HCT116 (cell line): ENCODE results near the gene IL1RAPL1. TPM values are rescaled to one million over a fixed set of nuclear protein-coding genes. Genes with fewer than 3 reads are reported as not detected.

Experiments
- ATAC-seq: fragments of 200-7000 bp; cut with Tn5 transposase; 2 replicates; pipeline ENCODE4 v1.9.1; 2020; ENCODE audit warnings: mild to moderate bottlenecking, moderate library complexity
- BruUV-seq: library from RNA; stranded (reverse); fragments of 400-500 nt; replicated peaks from 2 replicates; lab custom pipeline; 2021; lab: Mats Ljungman, UMichigan
- CTCF ChIA-PET: fragments of 300-600 bp; sonication (Branson Sonifier 250); formaldehyde crosslinking; loops from one replicate; lab custom pipeline; 2021; ENCODE audit warnings: antibody characterized with exemption; lab: Charles Lee
- POLR2A ChIA-PET: fragments of 300-600, 350-600 bp; sonication (Branson Sonifier 250); formaldehyde crosslinking; loops from one replicate; lab custom pipeline; 2021; ENCODE audit warnings: antibody characterized with exemption; lab: Charles Lee
- RAD21 ChIA-PET, 2 experiments: fragments of 300-600 bp; sonication (Branson Sonifier 250); formaldehyde crosslinking; loops; one replicate each; lab custom pipeline; 2023; ENCODE audit warnings: low total read pairs in 2 of 2; ENCODE audit not compliant: uncharacterized antibody in 2 of 2, unreplicated experiment in 2 of 2, low non-redundant PET in 1 of 2; lab: Charles Lee
- DNase-seq: peaks from one replicate; pipeline ENCODE4 v3.0.0-alpha.2; 2010; ENCODE audit warnings: low read depth, low spot score
- H2AFZ ChIP-seq: fragments of 200-600 bp; shearing (Covaris generic), sonication (generic); 2 replicates; pipeline ENCODE4 v1.6.1; 2017; ENCODE audit warnings: low read depth, mixed run types, mixed read lengths, antibody characterized with exemption, low read length; ENCODE audit not compliant: poor library complexity, severe bottlenecking
- H3K27ac ChIP-seq: 2 replicates; pipeline ENCODE4 v1.5.1; 2012; ENCODE audit warnings: low read depth, low read length
- H3K27me3 ChIP-seq: fragments of 200-600 bp; sonication (generic); 2 replicates; pipeline ENCODE4 v1.6.1; 2016; ENCODE audit warnings: mixed run types, low read length, mixed read lengths; ENCODE audit not compliant: insufficient read depth
- H3K36me3 ChIP-seq, 2 experiments: fragments of 200-500 bp in 1 of 2; fragments of 200-600 bp in 1 of 2; sonication (Bioruptor generic) in 1 of 2; sonication (generic) in 1 of 2; 2 replicates each; pipeline versions ENCODE4 v1.5.1 to v1.6.1; 2014 to 2016; ENCODE audit warnings: low read length in 2 of 2, inconsistent platforms in 1 of 2, mixed read lengths in 1 of 2, mixed run types in 1 of 2; ENCODE audit not compliant: insufficient read depth in 2 of 2, control insufficient read depth in 1 of 2
- H3K4me1 ChIP-seq, 2 experiments: fragments of 200-600 bp in 1 of 2; sonication (generic) in 1 of 2; 2 replicates each; pipeline versions ENCODE4 v1.5.1 to v1.6.1; 2012 to 2017; ENCODE audit warnings: low read length in 2 of 2, inconsistent platforms in 1 of 2, mild to moderate bottlenecking in 1 of 2, mixed read lengths in 1 of 2, mixed run types in 1 of 2, moderate library complexity in 1 of 2; ENCODE audit not compliant: insufficient read depth in 2 of 2, control insufficient read depth in 1 of 2
- H3K4me2 ChIP-seq: fragments of 200-600 bp; sonication (generic); 2 replicates; pipeline ENCODE4 v1.6.1; 2017; ENCODE audit warnings: mixed run types, low read length, mixed read lengths
- H3K4me3 ChIP-seq, 2 experiments: fragments of 200-600 bp in 1 of 2; sonication (generic) in 1 of 2; replicated peaks in 1 of 2; 2 replicates each; pipeline ENCODE4 v1.5.1; 2011 to 2016; ENCODE audit warnings: low read length in 2 of 2, control low read depth in 1 of 2, low read depth in 1 of 2, mild to moderate bottlenecking in 1 of 2, mixed read lengths in 1 of 2, mixed run types in 1 of 2
- H3K79me2 ChIP-seq: fragments of 200-600 bp; sonication (generic); 2 replicates; pipeline ENCODE4 v1.6.1; 2017; ENCODE audit warnings: mild to moderate bottlenecking, mixed run types, low read length, moderate library complexity, mixed read lengths; ENCODE audit not compliant: insufficient read depth
- H3K9ac ChIP-seq: fragments of 200-600 bp; sonication (generic); 2 replicates; pipeline ENCODE4 v1.6.1; 2016; ENCODE audit warnings: low read length, mixed read lengths
- H3K9me2 ChIP-seq: fragments of 200-600 bp; sonication (generic), shearing (Covaris generic); 2 replicates; pipeline ENCODE4 v1.6.1; 2017; ENCODE audit warnings: mixed run types, mild to moderate bottlenecking, moderate library complexity; ENCODE audit not compliant: insufficient read depth
- H3K9me3 ChIP-seq, 2 experiments: fragments of 200-500 bp in 1 of 2; fragments of 200-600 bp in 1 of 2; sonication (Bioruptor generic) in 1 of 2; sonication (generic) in 1 of 2; 2 replicates each; pipeline ENCODE4 v1.6.1; 2014 to 2017; ENCODE audit warnings: low read length in 2 of 2, mixed read lengths in 2 of 2, inconsistent platforms in 1 of 2, low read depth in 1 of 2, mild to moderate bottlenecking in 1 of 2, mixed run types in 1 of 2, moderate library complexity in 1 of 2; ENCODE audit not compliant: control insufficient read depth in 1 of 2, insufficient read depth in 1 of 2
- H4K20me1 ChIP-seq: fragments of 200-600 bp; sonication (generic), shearing (Covaris generic); 2 replicates; pipeline ENCODE4 v1.6.1; 2017; ENCODE audit warnings: mixed run types, mild to moderate bottlenecking, moderate library complexity; ENCODE audit not compliant: insufficient read depth
- CEBPB ChIP-seq: IDR thresholded peaks from 2 replicates; pipeline ENCODE4 v1.6.1; 2012; ENCODE audit warnings: low read depth
- ELF1 ChIP-seq: IDR thresholded peaks from 2 replicates; pipeline ENCODE4 v1.6.1; 2012; ENCODE audit warnings: low read depth, borderline replicate concordance
- EZH2 ChIP-seq: fragments of 200-600 bp; sonication (generic); IDR thresholded peaks from 2 replicates; pipeline ENCODE4 v1.6.1; 2017; ENCODE audit warnings: antibody characterized with exemption, mixed run types
- FOSL1 ChIP-seq: IDR thresholded peaks from 2 replicates; pipeline ENCODE4 v1.6.1; 2012; ENCODE audit warnings: low read depth
- JUND ChIP-seq: IDR thresholded peaks from 2 replicates; pipeline ENCODE4 v1.6.1; 2012
- RAD21 ChIP-seq: IDR thresholded peaks from 2 replicates; pipeline ENCODE4 v1.6.1; 2012; ENCODE audit warnings: low read depth, mild to moderate bottlenecking
- SRF ChIP-seq: IDR thresholded peaks from 2 replicates; pipeline ENCODE4 v1.6.1; 2012; ENCODE audit warnings: low read depth
- YY1 ChIP-seq: IDR thresholded peaks from 2 replicates; pipeline ENCODE4 v1.6.1; 2011; ENCODE audit warnings: low read length, low read depth, moderate library complexity, mild to moderate bottlenecking; ENCODE audit not compliant: insufficient replicate concordance; ENCODE audit errors: extremely low read depth
- intact Hi-C: fragments of 100-400 bp; cut with micrococcal nuclease; formaldehyde crosslinking; loops from 2 replicates; pipeline ENCODE4 v1.10.0; 2022
- total RNA-seq: library from RNA; stranded (reverse); gene quantifications from one replicate; pipeline ENCODE4 v1.2.1, GENCODE V29; 2021; ENCODE audit not compliant: unreplicated experiment
- TF ChIP-seq, protein P1 (sequence below): IDR thresholded peaks from 2 replicates; pipeline ENCODE4 v1.6.1; 2011; ENCODE audit warnings: mild to moderate bottlenecking, low read length, moderate library complexity; ENCODE audit not compliant: insufficient replicate concordance; ENCODE audit errors: extremely low read depth
- TF ChIP-seq, protein P2 (sequence below): IDR thresholded peaks from 2 replicates; pipeline ENCODE4 v1.6.1; 2012
- TF ChIP-seq, protein P3 (sequence below), 3 experiments: fragments of 200-600 bp in 1 of 3; sonication (generic) in 1 of 3; IDR thresholded peaks in 2 of 3; conservative IDR thresholded peaks in 1 of 3; 2 replicates each; pipeline ENCODE4 v1.5.1; 2012 to 2017; ENCODE audit warnings: low read depth in 2 of 3, low read length in 2 of 3, antibody characterized with exemption in 1 of 3, borderline replicate concordance in 1 of 3, control low read depth in 1 of 3, mild to moderate bottlenecking in 1 of 3, mixed read lengths in 1 of 3, mixed run types in 1 of 3, moderate library complexity in 1 of 3; ENCODE audit not compliant: insufficient read depth in 1 of 3
- TF ChIP-seq, protein P4 (sequence below): IDR thresholded peaks from 2 replicates; pipeline ENCODE4 v1.6.1; 2012; ENCODE audit warnings: low read depth

IL1RAPL1 gene
- total RNA-seq, 1 experiment from 2014 or later: 2.8 TPM

DNA sequence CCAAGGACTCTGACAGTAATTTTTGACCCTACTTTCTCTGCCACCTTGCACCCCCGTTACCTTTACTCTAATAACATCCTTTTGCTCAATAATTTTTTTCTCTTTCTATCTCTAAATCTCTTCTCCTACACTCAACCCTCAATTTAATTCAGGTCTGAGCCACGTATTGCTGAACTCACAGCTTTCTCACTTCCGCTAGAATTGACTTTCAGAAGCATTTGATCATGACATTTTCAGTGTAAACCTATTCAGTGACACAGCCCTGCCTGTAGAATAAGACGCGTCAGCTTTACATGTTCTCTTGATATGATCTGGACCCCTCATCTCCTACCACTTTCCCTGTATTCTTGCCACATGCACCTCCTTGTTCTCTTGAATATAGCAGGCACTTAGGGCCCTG lies 1188.6 kb downstream of the IL1RAPL1 start:
- BruUV-seq: no TSS peak
- RAD21 ChIA-PET: no interaction called here
- no peak overlapping the region for H3K4me3 ChIP-seq
- DNase-seq (no peak), ATAC-seq (no peak)
- no peaks in the 10 kb centered on the region for H3K9me2 ChIP-seq
- no peaks in the 10 kb centered on the region for H3K9me3 ChIP-seq
- H3K4me2 ChIP-seq: no peak overlapping the region
- intact Hi-C loops: no loop called here
- H3K36me3 ChIP-seq: no peaks in the 10 kb centered on the region
- H3K27me3 ChIP-seq: no peaks in the 10 kb centered on the region
- POLR2A ChIA-PET: no interaction called here
- H3K4me1 ChIP-seq: no peaks in the 10 kb centered on the region
- no peak overlapping the region for H2AFZ ChIP-seq
- no peak overlapping the region for H3K9ac ChIP-seq
- H4K20me1 ChIP-seq: no peaks in the 10 kb centered on the region
- no peak overlapping the region for H3K27ac ChIP-seq
- TF ChIP-seq RAD21 (no peak), JUND (no peak), ELF1 (no peak), FOSL1 (no peak), CEBPB (no peak), SRF (no peak), YY1 (no peak)
- TF ChIP-seq, protein P1, sequence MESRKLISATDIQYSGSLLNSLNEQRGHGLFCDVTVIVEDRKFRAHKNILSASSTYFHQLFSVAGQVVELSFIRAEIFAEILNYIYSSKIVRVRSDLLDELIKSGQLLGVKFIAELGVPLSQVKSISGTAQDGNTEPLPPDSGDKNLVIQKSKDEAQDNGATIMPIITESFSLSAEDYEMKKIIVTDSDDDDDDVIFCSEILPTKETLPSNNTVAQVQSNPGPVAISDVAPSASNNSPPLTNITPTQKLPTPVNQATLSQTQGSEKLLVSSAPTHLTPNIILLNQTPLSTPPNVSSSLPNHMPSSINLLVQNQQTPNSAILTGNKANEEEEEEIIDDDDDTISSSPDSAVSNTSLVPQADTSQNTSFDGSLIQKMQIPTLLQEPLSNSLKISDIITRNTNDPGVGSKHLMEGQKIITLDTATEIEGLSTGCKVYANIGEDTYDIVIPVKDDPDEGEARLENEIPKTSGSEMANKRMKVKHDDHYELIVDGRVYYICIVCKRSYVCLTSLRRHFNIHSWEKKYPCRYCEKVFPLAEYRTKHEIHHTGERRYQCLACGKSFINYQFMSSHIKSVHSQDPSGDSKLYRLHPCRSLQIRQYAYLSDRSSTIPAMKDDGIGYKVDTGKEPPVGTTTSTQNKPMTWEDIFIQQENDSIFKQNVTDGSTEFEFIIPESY: no peak
- CTCF ChIA-PET: no interaction called here
- H3K79me2 ChIP-seq: no peaks in the 10 kb centered on the region

DNA sequence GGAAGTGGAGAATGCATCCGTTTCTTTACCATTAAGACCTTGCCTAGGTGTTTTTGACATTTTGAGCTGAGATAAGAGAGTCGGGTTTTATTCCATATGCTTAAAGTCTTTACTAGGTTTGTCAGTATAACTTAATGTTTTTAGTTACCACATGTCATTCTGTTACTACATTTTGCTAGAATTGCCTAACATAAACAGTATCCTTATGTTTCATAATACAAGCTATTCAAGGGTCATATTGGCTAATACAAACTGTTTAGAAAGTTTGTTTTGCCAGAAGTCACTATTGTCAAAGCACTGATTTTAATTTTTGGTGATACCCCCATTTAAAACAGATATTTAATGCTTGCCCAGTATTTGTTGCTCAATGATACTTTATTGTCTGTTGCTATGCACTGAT lies 1200.4 kb downstream of the IL1RAPL1 start:
- Histone ChIP-seq H3K4me1 (no peaks in the 10 kb centered on the region), H3K9me3 (no peaks in the 10 kb centered on the region), H3K9ac (no peak overlapping the region), H3K79me2 (no peaks in the 10 kb centered on the region), H2AFZ (no peak overlapping the region), H4K20me1 (no peaks in the 10 kb centered on the region), H3K27me3 (no peaks in the 10 kb centered on the region), H3K36me3 (no peaks in the 10 kb centered on the region), H3K27ac (no peak overlapping the region), H3K9me2 (no peaks in the 10 kb centered on the region), H3K4me2 (no peak overlapping the region), H3K4me3 (no peak overlapping the region)
- ChIA-PET RAD21 (no interaction called here), POLR2A (no interaction called here), CTCF (no interaction called here)
- intact Hi-C loops: no loop called here
- no TSS peak for BruUV-seq
- DNase-seq (no peak), ATAC-seq (no peak)
- TF ChIP-seq CEBPB: no peak
- TF ChIP-seq, protein P2, sequence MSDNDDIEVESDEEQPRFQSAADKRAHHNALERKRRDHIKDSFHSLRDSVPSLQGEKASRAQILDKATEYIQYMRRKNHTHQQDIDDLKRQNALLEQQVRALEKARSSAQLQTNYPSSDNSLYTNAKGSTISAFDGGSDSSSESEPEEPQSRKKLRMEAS: no peak
- TF ChIP-seq, protein P3, sequence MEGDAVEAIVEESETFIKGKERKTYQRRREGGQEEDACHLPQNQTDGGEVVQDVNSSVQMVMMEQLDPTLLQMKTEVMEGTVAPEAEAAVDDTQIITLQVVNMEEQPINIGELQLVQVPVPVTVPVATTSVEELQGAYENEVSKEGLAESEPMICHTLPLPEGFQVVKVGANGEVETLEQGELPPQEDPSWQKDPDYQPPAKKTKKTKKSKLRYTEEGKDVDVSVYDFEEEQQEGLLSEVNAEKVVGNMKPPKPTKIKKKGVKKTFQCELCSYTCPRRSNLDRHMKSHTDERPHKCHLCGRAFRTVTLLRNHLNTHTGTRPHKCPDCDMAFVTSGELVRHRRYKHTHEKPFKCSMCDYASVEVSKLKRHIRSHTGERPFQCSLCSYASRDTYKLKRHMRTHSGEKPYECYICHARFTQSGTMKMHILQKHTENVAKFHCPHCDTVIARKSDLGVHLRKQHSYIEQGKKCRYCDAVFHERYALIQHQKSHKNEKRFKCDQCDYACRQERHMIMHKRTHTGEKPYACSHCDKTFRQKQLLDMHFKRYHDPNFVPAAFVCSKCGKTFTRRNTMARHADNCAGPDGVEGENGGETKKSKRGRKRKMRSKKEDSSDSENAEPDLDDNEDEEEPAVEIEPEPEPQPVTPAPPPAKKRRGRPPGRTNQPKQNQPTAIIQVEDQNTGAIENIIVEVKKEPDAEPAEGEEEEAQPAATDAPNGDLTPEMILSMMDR (IDR thresholded peaks at IDR 0.05 in 2 of 3, conservative IDR thresholded peaks at IDR 0.05 in 1 of 3; ENCODE audit: borderline replicate concordance in 1 of 3, insufficient read depth in 1 of 3, low read depth in 2 of 3, low read length in 2 of 3): no peak
- no peak for TF ChIP-seq SRF
- TF ChIP-seq, protein P4, sequence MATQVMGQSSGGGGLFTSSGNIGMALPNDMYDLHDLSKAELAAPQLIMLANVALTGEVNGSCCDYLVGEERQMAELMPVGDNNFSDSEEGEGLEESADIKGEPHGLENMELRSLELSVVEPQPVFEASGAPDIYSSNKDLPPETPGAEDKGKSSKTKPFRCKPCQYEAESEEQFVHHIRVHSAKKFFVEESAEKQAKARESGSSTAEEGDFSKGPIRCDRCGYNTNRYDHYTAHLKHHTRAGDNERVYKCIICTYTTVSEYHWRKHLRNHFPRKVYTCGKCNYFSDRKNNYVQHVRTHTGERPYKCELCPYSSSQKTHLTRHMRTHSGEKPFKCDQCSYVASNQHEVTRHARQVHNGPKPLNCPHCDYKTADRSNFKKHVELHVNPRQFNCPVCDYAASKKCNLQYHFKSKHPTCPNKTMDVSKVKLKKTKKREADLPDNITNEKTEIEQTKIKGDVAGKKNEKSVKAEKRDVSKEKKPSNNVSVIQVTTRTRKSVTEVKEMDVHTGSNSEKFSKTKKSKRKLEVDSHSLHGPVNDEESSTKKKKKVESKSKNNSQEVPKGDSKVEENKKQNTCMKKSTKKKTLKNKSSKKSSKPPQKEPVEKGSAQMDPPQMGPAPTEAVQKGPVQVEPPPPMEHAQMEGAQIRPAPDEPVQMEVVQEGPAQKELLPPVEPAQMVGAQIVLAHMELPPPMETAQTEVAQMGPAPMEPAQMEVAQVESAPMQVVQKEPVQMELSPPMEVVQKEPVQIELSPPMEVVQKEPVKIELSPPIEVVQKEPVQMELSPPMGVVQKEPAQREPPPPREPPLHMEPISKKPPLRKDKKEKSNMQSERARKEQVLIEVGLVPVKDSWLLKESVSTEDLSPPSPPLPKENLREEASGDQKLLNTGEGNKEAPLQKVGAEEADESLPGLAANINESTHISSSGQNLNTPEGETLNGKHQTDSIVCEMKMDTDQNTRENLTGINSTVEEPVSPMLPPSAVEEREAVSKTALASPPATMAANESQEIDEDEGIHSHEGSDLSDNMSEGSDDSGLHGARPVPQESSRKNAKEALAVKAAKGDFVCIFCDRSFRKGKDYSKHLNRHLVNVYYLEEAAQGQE: no peak
- TF ChIP-seq EZH2: no peak
